HL-60 (cell line): ENCODE results near the gene TPCN2.
A peak's percentile ranks its signal among the peaks of the same experiment; 100 is the strongest.

Source experiments
- DNase-seq, 2 experiments: peaks; one replicate each; pipeline ENCODE4 v3.0.0-alpha.2; 2010 to 2020; ENCODE audit warnings: low read depth in 1 of 2, low spot score in 1 of 2
- H3K27ac ChIP-seq: fragments of 250-450 bp; sonication (Bioruptor Pico); replicated peaks from 2 replicates; pipeline ENCODE4 v1.5.1; 2020; ENCODE audit warnings: mild to moderate bottlenecking, moderate library complexity
- H3K27me3 ChIP-seq: fragments of 250-450 bp; sonication (Bioruptor Pico); 2 replicates; pipeline ENCODE4 v1.5.1; 2021; ENCODE audit warnings: mild to moderate bottlenecking, moderate library complexity; ENCODE audit not compliant: insufficient read depth, poor library complexity, severe bottlenecking
- H3K4me3 ChIP-seq: replicated peaks from 2 replicates; pipeline ENCODE4 v1.5.1; 2011; ENCODE audit warnings: mild to moderate bottlenecking, control low read depth, low read length; ENCODE audit not compliant: insufficient read depth
- CTCF ChIP-seq: IDR thresholded peaks from one replicate; pipeline ENCODE4 v1.5.1; 2011; ENCODE audit warnings: low read length, control low read depth, inconsistent platforms; ENCODE audit not compliant: insufficient read depth
- GABPA ChIP-seq: IDR thresholded peaks from 2 replicates; pipeline ENCODE4 v1.6.1; 2012; ENCODE audit warnings: low read depth
- POLR2AphosphoS5 ChIP-seq: IDR thresholded peaks from 2 replicates; pipeline ENCODE4 v1.6.1; 2012; ENCODE audit warnings: low read depth
- REST ChIP-seq: IDR thresholded peaks from 2 replicates; pipeline ENCODE4 v1.6.1; 2012; ENCODE audit warnings: low read depth; ENCODE audit not compliant: insufficient replicate concordance
- SPI1 ChIP-seq: IDR thresholded peaks from 2 replicates; pipeline ENCODE4 v1.6.1; 2012; ENCODE audit warnings: low read depth, mild to moderate bottlenecking, borderline replicate concordance

TPCN2 gene

GRCh38 chr11:69141742-69142141, 93.0 kb downstream of the TPCN2 start:
- peak in 1 of 2 experiments; percentile 36 for DNase-seq
- no peaks in the 10 kb centered on the region for H3K27me3 ChIP-seq
- TF ChIP-seq SPI1 (peak; percentile 52; the same call in 1 of the 2 replicates), POLR2AphosphoS5 (no peak), REST (no peak), CTCF (no peak)
- no peak overlapping the region for H3K27ac ChIP-seq
- no peak overlapping the region for H3K4me3 ChIP-seq

- no peak for DNase-seq
- no peaks in the 10 kb centered on the region for H3K27me3 ChIP-seq
- H3K27ac ChIP-seq = no peak overlapping the region
- no peak overlapping the region for H3K4me3 ChIP-seq
- peak; percentile 12; the same call in 1 of the 2 replicates for TF ChIP-seq SPI1
- no peak for TF ChIP-seq GABPA
Observed at GRCh38 chr11:69142895-69143294, 94.2 kb downstream of the TPCN2 start.

- TF ChIP-seq SPI1 = no peak
- TF ChIP-seq GABPA = no peak
- no peak for TF ChIP-seq REST
- TF ChIP-seq CTCF = no peak
- no peak for TF ChIP-seq POLR2AphosphoS5
- H3K27me3 ChIP-seq = no peaks in the 10 kb centered on the region
- no peak overlapping the region for H3K4me3 ChIP-seq
- no peak overlapping the region for H3K27ac ChIP-seq
- DNase-seq = no peak
Observed at GRCh38 chr11:69144316-69145049, 95.8 kb downstream of the TPCN2 start.

GRCh38 chr11:69145050-69145380, 96.3 kb downstream of the TPCN2 start:
- TF ChIP-seq SPI1 = no peak
- no peak for TF ChIP-seq CTCF
- Histone ChIP-seq H3K27ac (no peak overlapping the region), H3K4me3 (no peak overlapping the region), H3K27me3 (no peaks in the 10 kb centered on the region)
- no peak for DNase-seq
